C1 segment of cervical spinal cord (tissue), 14 donors: Measurements from ENCODE around the gene SIGLEC10.
"Not testable (repeated sequence)": the region's sequence is repeated elsewhere in the genome, so short reads cannot be mapped to it uniquely, and the experiment has no call there.

ENCODE experiments used
- DNase-seq, 14 donors: peaks; one replicate each; lab custom pipeline; 2025; lab: John Stamatoyannopoulos, UW

SIGLEC10 gene, protein sequence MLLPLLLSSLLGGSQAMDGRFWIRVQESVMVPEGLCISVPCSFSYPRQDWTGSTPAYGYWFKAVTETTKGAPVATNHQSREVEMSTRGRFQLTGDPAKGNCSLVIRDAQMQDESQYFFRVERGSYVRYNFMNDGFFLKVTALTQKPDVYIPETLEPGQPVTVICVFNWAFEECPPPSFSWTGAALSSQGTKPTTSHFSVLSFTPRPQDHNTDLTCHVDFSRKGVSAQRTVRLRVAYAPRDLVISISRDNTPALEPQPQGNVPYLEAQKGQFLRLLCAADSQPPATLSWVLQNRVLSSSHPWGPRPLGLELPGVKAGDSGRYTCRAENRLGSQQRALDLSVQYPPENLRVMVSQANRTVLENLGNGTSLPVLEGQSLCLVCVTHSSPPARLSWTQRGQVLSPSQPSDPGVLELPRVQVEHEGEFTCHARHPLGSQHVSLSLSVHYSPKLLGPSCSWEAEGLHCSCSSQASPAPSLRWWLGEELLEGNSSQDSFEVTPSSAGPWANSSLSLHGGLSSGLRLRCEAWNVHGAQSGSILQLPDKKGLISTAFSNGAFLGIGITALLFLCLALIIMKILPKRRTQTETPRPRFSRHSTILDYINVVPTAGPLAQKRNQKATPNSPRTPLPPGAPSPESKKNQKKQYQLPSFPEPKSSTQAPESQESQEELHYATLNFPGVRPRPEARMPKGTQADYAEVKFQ

DNA sequence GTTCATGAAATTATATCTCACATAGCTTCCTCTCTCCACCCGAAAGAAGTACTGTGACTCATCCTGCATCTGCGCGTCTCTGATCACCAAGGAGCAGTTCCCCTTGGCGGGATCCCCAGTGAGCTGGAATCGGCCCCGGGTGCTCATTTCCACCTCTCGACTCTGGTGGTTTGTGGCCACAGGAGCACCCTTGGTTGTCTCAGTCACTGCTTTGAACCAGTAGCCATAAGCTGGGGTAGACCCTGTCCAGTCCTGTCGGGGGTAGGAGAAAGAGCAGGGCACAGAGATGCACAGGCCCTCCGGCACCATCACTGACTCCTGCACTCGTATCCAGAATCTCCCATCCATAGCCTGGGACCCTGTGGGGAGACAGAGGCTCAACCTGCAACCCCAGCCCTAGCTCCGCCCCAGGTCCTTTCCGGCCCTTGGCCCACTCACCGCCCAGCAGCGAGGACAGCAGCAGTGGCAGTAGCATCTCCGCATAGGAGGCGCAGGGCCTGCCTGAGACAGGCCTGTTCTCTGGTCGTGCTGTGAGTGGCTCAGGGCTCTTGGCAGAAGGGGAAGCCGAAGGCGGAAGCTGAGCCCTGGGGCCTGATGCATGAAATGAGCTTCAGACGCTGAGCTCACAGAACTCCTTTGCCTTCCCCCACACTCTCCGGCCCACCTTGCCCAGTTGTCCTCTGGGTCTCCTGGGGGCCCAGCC, at the start of gene SIGLEC10:
Gene SIGLEC10 (minus strand): TSS at position 536 of the 703 bp plus-strand sequence. CDS start 61 bp downstream, at position 475.
- peak in 9 of 14 donors; percentile 4 to 53 (median 39) for DNase-seq

DNA sequence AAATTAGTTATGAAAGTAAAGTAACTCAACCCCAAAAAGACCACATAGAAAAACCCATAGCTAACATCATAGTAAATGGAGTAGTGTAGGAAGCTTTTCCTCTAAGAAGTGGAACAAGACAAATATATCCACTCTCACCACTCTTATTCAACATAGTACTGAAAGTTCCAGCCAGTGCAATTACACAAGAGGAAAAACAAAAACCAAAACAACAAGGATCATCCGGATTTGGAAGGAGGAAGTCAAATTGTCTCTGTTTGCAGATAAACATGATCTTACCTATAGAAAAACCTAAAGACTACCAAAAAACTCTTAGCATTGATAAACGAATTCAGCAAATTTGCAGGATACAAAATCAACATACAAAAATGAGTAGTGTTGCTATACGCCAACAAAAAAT, 49.3 kb upstream of the SIGLEC10 start:
- DNase-seq = no peak

DNA sequence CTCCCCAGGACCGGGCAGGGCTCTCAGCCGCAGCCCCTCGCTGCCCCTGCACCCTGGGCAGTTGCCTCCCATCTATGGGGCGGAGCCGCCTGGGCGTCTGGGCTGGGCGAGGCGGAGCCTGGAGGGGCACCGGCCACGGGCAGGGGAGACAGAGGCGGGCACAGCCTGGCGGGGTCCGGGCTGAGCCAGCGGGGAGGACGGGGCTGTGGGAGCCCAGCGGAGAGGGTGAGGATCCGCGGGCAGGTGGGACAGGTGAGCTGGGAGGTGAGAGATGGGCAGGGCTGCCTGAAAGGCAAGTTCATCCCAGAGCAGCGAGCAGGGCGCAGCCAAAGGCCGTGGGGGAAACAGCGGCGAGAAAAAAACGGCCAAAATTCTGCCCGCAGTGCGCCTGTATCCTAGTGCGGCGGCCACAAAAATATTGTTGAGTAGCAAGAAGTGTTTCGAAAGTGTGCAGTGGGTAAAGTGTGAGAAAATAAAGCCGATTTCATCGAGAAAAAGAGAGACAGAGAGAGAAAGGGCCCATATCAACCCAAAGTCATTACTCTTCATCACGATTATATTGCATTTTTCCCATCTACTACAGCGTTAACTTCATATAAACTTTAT, 46.6 kb upstream of the SIGLEC10 start:
- not testable (repeated sequence) for DNase-seq

DNA sequence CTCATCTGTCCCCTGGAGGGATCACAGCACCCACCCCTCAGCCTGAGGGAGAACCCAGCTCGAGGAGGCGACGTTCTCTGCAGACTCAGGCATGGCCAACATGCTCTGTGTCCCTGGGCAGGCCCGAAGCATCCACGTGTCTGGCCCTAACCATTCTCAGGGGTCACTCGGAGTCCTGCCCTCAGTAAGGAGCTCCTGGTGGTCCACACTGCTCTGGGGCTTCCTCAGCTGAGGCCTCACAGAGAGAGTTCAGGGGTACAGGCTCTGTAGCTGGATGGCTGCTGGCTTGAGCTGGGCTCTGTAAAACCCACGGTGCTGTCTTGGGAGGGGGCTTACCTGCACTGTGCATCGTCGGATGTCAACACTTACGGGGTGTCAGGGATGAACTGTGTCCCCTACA, 45.2 kb upstream of the SIGLEC10 start:
- no peak for DNase-seq

DNA sequence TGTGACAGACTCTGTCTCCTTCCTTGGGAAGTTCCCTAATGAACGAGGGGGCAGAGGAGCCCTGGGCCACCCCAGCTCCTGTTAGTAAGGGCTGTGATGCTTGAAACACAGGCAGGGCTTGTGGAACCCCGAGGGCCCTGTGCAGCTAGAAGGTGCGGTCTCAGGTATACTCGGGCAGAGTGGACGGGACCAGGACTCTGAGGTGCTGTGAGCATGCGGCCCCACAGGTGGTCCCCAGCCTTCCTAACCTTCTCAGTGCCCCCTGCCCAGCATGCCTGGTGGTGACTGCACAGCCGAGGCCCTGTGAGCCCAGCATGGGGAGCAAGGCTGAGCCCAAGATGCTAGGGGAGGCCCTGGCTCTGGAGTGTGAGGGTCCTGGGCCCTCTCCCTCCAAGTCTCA, 44.8 kb upstream of the SIGLEC10 start:
- no peak for DNase-seq

DNA sequence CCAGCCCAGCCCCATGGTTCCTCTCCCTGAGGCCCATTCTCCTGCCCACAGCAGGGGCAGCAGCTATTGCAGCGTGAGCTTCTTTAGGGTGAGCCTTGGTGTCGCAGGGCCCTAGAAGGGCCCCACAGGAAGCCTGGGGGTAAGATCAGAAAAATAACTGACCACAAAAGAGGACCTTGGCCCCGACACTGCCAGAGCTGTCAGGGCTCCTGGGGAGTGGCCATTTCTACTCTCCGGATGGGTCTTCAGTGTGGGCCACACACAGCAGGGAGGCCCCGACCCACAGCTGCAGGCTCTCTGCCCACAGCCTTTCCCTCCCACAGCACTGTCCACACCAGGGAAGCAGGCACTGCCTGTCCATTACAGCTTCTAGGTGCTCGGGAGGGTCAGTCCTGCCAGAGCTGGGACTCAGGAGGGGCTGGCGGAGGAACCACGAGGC, 44.3 kb upstream of the SIGLEC10 start:
- peak in 6 of 14 donors; percentile 6 to 46 (median 30) for DNase-seq

DNA sequence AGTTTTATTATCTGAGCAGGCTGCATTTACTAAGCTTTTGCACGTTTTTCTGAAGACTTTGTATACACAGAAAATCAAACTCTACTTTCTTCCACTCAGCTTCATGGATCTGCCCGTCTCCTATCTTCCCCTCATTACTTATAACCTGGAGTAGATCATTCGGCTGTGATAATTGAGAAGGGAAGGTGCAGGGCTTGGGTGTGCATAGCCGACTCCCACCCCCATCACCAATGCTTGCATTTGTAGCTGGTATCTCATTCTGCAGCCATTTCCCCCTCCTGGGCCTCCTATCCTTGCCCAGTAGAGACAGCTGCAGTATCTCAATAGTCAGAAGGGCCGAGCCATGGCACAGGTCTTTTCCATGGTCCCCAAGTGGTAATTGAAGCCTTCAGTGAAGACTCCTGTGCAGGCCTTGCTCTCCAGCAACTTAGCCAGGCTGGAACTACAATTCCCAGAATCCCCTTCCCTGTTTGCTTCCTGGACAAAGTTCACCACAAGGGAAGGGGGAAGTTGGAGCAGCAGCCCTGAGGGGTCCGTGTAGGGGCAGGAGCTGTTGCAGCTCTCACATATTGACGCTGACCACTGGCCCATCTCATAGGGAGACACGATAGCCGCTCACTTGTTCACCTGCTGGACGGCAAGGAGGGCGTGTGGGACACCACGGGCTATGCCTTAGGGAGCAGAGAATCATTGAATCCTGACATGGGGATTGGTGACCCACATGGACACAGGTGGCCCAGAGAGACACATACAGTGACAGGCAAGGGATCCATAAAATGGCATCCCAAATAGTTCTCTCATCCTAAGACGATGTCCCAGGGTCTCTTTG, 42.9 kb upstream of the SIGLEC10 start:
- no peak for DNase-seq

DNA sequence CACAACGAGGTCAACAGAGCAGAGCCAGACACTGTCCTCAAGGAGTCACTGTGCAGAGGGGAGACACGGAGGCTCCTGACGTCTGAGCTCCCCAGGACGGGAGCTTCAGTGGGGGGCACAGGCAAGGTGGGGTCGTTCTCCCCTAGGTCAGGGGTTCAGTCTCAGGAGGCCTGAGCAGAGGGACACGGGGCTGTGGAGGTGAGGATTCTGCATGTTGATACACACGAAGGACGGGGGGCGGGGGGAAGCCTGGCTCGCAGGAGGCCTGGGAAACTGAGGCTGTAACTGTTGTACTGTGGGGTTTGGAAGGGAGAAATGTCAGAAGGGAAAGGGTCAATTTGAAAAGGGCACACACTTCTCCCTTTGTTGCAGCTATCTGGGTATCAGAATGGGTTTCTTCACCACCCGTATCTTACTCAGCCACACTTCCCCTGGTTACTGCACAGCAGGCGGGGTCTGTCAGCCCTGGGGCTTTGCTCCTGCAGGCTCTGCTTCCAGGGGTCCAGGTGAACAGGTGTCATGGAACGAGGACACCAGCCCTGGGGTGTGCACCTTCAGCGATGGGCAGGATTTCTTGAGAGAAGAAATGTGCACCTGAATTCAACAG, 41.6 kb upstream of the SIGLEC10 start:
- DNase-seq = no peak

DNA sequence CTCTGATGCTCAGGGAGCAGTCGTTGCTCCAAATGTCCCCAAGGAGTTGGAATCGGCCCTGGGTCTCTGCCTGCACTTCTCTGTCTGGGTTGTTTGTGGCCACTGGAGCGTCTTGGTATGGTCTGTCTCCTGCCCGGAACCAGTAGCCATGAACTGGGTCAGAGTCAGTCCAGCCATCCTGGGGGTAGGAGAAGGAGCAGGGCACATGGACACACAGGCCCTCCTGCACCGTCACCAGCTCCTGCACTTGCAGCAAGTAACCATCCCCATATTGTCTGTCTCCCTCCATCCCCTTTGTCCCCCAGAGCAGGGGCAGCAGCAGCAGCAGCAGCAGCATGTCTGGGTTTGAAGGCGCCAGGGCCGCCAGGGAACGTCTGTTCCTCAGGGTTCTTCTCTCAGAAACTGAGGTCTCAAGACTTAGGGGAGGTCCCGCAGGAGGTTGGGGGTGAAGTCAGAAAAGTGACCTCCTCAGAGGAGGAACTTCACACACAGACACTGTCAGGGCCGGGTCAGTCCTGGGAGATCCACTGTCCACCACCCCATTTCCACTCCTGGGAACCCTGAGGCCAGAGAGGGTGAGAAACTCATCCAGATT, 40.7 kb upstream of the SIGLEC10 start, which contains the start of gene SIGLEC8:
Gene SIGLEC8 (minus strand): TSS at position 404 of the 595 bp plus-strand sequence. CDS start 67 bp downstream, at position 337.
- peak in 2 of 14 donors; percentile 8 to 9 for DNase-seq

DNA sequence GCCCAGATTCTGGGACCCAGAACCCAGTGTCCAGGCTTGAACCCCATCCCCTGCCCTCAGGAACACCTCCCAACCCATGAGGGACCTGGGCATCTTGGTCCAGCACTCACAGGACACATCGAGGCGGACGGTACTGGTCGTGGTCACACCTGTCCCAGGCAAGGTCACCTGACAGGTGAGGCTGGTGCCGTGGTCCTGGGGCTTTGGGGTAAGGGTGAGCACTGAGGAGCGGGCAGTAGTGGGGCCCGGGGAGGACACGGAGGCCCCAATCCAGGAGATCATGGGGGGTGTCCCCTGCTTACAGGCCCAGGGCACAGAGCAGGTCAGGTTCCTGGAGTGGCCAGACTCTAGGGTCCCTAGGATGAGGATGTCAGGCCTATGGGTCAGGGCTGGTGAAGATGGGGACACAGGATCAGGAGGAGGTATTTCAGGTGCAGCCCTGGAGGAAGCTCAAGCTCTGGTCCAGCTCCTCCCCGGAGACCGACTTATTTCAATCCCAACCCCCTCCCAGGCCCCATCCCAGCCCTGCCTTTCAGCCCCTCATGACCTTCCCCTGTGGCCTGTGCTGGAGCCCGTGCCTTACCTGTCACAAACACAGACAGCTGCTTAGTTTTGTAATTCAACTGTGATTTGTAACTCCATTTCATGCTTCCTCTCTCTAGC, 40.0 kb upstream of the SIGLEC10 start:
- DNase-seq = no peak

DNA sequence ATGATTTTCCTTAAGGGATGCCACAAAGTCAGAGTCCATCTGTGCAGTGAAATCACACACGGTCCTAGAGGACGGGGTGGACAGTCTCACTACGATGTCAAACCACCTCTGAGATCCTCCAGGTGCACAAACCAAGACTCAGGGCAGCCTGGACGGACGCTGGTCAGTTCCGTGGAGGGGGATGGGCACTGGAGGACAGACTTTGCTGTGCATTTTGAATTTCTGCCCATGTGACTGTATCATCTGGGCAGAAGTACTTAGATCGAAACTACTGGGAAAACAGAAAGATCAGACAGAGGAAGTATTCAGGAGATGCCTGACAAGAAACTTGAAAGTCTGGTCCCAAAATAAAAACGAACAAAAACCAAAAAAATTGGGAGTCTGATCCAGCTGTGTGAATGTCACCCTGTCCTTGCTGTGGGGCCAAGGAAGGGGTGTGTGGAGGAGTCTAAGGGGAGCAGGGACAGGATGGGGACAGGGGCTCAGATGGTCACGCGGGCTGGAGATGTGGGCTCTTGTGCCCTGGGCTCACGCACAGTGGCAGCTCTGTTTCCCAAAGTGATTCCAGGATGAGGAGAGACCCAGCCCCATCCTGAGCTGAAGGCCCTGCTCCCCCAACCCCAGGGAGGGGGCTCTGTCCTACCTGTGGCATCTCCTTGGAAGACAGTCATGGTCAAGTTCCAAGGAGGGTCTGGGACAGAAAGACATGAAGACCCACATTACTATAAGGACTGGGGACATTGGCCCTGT, 39.3 kb upstream of the SIGLEC10 start:
- peak in 1 of 14 donors; percentile 26 for DNase-seq

DNA sequence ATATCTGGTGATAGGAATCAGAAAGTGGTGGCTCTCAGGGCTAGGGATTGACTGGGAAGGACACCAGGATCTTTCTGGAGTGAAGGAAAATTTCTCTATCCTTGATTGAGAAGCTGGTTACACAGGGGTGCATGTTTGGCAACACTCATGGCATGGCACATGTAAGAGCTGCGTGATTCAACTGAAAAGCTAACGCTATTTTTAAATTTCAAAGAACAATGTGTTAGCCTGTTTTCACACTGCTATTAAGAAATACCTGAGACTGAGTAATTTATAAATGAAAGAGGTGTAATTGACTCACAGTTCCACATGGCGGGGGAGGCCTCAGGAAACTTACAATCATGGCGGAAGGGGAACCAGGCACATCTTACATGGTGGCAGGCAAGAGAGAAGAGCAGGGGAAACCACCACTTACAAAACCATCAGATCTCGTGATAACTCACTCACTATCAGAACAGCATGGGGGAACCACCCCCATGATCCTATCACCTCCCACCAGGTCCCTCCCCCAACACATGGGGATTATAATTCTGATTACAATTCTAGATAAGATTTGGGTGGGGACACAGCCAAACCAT, 33.4 kb upstream of the SIGLEC10 start:
- no peak for DNase-seq

DNA sequence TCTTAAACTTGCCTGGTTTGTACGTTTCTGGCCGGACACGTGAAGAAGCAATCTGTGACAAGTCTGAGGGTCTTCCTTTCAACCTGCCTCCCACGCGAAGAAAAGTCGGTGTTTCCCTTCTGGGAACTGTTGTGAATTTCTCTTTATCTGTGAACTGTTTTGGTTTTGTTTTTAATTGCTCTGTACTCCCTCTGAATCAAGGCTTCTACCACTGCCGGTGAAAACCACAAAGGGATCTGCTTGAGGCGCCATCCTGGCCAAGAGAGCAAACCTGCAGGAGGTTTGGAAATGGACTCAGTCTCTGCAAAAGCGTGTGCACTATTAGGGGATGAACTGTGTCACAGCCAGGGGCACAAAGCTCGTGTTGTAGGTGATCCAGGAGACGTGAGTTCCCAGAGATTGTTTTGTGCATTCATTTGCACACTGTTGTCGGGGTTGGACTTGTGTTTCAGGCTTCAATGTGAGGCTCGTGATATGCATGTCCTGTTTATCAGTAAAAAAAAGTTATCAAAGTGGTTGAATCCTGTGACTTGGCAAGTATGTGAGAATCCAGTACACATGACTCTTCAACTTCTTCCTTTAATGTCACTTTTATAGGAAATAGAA, 31.1 kb upstream of the SIGLEC10 start:
- DNase-seq = no peak

DNA sequence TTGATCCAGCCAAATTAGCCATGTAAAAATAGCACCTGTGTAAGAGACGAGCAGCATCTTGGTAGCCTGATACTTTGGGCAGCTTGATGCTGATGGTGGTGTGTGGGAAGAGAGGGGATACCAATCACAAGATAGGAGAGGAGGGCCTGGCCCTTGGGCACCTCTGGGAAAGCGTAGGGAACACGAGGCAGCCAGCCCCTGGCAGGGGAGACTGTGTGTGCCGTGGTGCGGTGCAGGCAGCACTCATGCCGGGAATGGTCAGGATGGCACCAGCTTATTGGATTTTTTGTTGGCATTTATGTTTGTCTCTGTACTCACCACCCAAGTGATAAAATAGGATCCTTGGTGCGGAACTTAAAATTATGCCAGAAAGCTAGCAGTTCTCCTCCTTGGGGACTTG, 30.6 kb upstream of the SIGLEC10 start:
- DNase-seq = no peak

DNA sequence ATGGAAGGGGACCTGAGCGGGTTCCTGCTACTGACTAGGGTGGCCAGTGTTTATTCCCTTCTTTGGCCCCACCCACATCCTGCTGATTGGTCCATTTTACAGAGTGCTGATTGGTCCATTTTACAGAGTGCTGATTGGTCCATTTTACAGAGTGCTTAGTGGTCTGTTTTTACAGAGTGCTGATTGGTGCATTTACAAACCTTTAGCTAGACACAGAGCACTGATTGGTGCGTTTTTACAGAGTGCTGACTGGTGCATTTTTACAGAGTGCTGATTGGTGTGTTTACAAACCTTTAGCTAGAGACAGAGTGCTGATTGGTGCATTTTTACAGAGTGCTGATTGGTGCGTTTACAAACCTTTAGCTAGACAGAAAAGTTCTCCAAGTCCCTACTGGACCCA, 30.1 kb upstream of the SIGLEC10 start:
- DNase-seq = not testable (repeated sequence)

DNA sequence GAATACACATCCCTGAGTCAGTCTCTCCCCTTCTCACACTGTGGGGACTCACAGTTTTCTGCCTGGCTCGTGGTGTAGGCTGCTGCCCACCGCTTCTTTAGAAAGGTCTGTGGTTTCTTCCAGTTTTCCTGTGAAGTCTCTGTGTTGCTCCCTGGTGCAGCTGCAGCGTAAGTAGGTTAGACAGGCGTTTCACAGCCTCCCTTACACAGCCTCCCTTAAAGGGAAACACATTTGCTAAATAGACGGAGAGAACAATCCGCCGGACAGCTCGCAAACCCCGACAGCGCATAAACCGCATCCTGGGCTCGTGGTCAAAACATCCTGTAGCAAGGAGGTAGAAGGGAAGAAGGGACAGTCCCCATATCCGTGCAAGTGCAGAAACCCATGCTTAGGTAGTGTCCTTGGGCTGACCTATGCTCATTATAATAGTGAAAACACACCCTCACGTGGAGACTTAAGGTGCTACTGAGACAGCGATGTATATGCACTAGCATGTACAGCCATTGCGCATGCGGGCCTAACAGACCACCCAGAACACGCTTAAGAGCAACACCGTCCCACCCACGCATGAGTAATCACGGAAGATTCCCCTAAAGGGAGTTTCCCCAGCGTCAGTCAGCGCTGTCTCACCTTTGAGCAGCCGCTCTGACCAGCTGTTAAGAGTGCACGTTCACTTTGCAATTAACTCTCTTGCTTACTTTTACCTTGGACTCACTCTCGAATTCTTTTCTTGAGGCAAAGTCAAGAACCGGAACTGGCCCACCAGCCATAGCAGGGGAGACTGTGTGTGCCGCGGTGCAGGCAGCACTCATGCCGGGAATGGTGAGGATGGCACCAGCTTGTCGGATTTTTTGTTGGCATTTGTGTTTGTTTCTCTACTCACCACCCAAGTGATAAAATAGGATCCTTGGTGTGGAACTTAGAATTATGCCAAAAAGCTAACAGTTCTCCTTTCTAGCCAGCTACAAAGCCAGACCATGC, 24.3 kb upstream of the SIGLEC10 start:
- DNase-seq = no peak
